HG03066 (cell line): Measurements from ENCODE around the gene SLC2A4RG.

Experiments used
- ATAC-seq: cut with Tn5 transposase; IDR thresholded peaks from one replicate; pipeline ENCODE4 v1.9.1; 2021; ENCODE audit warnings: low read depth; ENCODE audit not compliant: unreplicated experiment

The SLC2A4RG gene, protein sequence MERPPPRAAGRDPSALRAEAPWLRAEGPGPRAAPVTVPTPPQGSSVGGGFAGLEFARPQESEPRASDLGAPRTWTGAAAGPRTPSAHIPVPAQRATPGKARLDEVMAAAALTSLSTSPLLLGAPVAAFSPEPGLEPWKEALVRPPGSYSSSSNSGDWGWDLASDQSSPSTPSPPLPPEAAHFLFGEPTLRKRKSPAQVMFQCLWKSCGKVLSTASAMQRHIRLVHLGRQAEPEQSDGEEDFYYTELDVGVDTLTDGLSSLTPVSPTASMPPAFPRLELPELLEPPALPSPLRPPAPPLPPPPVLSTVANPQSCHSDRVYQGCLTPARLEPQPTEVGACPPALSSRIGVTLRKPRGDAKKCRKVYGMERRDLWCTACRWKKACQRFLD

DNA sequence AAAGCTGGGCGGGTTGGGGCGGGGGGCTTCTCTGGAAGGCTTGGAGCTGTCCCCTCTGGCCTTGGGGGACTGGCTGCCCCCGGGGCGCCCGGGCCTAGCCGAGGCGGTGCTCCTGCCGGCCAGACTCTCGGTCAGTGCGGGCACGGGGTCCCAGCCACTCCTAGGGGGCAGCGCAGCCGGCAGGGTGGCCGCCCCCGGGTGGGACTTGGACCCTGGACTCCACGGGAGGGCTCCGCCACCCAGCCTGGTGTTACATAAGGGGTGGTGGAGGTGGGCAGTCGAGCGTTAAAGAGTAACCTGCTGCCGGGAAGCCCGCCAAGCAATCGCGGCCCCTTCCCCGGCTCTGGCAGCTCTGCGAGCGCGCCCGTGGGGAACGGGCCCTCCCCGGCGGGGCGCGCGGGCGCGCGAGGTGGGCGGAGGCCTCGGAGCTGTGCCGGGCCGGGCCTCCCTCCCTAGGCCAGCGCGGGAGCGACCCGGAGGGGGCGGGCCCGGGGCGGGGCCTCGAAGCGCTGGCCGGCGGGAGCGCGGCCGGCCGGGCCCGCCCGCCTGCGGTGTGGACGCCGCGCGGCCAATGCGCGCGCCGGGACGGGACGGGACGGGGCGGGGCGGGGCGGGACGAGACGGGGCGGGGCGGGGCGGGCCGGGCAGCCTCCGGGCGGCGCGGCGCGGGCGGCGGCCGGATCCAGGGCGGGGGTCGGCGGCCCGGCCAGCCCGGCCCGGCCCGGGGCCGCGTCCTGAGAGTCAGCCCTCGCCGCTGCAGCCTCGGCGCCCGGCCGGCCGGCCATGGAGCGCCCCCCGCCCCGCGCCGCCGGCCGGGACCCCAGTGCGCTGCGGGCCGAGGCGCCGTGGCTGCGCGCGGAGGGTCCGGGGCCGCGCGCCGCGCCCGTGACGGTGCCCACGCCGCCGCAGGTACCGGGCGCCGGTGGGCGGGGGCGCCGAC is at the start of gene SLC2A4RG:
Gene SLC2A4RG, plus strand, starts transcription at position 647 of the 940 bp plus-strand sequence. Its CDS starts 137 bp downstream, at position 784.
- no peak for ATAC-seq

DNA sequence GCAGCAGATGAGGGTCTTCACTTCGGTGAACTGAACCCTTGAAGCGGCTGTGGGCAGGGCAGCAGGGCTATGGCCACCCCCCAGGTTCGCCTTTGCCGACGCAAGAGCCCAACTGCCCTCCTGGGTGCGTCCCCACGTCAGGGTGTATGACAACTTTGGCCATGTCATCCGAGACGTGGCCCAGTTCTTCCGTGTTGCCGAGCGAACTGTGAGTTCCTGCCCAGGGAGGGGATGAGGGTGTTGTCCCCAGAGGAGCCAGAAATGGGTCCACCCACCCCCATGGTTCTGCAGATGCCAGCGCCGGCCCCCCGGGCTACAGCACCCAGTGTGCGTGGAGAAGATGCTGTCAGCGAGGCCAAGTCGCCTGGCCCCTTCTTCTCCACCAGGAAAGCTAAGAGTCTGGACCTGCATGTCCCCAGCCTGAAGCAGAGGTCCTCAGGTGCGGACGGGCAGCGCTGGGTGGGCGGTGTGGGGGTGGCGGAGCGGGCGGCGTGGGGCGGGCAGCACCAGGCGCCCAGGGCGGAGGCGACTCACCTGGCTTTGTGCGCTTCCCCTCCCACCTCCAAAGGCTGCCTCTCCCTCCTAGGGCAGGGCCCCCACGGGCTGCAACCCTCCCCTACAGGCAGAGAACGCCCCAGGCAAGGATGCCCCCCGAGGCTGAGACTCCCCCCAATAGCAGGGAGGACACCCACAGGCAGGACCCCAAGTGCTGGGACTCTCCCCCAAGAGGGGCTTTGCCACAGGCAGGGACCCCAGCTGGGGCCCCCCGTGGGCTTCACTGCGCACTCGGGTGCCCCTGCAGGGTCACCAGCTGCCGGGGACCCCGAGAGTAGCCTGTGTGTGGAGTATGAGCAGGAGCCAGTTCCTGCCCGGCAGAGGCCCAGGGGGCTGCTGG is 49.3 kb upstream of the SLC2A4RG start:
- no peak for ATAC-seq

DNA sequence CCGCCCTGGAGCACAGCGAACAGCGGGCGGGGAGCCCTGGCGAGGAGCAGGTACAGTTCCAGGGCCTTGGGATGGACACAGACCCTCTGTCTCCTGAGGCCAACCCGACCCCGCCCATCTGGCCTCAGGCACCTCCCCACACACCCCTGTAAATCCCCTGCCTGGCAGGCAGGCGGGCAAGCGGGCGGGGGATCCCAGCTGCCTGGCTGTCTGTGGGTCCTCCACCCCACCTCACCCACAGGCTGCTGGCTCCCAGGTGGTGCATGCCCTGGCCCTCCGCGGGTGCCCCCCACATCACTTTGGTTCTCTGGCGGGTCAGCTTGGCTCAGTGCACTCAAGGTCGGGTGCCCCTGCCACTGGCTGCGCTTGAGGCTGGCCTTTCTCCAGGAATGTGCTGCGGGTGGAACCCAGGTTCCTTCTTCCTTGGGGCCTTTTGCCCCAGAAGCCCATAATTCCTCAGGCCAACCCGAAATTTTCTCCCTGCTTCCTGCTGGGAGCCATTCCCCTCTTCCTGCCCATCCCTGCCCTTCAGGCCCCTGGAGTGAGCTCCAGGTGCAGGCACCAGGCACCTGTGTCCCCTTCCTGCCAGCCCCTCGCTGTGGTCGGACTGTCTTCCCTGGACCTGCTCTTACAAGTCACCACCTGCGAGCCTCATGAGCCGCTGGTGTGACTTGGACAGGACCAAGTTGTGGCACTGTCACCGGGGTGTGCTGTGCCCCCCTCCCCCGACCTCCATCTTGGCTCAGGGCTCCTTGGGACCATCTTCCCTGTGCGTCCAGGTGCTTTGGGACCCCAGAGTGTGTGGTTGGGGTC is 48.5 kb upstream of the SLC2A4RG start:
- no peak for ATAC-seq

DNA sequence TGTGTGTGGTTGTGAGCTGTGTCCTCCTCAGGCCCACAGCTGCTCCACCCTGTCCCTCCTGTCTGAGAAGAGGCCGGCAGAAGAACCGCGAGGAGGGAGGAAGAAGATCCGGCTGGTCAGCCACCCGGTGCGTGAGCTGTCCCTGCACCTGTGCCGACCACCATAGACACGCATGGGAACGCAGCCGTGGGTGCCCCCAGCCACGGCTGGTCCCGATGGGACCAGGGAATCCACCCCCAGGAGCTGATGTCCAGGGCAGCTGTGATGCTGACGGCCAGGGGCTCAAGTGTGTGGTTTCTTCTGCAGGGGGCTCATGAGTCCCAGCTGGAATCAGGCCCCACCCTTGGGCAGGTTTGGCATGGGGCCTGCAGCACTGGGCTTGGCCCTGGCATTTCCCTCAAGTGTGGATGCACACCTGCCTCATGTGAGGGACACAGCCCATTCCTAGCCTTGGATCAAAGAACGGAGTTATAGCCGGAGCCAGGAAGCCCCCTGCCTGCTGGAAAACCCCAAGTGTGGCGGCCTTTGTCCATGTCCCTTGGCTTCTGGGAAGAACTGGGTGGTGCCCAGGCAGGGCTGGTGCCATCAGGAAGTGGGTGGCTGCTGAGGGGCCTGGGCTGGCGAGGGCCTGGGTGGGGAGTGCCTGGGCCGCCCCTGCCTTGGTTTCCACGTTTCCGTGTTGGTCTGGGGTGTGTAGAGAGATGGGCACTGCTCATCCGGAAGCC is 47.7 kb upstream of the SLC2A4RG start:
- ATAC-seq, result no peak

DNA sequence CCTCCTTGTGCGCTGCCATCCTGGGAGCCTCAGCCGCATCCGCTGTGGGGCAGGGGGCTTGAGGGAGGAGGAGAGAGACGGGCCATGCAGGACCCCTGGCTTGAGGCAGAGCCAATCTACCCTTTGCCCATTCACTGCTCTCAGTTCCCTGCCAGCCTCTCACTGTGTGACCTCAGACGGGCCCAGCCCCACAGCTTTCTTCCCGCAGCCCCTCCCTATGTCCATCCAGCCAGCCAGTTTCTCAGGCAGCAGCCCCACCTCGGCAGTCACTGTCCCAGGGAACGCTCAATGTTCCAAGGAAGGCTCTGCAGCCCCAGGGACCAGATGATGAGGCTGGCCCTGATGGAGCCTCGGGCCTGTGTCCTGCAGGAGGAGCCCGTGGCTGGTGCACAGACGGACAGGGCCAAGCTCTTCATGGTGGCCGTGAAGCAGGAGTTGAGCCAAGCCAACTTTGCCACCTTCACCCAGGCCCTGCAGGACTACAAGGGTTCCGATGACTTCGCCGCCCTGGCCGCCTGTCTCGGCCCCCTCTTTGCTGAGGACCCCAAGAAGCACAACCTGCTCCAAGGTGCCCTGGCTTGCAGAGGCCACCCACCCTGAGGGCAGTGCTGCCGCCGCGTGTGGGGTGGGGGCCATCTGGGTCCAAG is 47.0 kb upstream of the SLC2A4RG start:
- ATAC-seq, result no peak

DNA sequence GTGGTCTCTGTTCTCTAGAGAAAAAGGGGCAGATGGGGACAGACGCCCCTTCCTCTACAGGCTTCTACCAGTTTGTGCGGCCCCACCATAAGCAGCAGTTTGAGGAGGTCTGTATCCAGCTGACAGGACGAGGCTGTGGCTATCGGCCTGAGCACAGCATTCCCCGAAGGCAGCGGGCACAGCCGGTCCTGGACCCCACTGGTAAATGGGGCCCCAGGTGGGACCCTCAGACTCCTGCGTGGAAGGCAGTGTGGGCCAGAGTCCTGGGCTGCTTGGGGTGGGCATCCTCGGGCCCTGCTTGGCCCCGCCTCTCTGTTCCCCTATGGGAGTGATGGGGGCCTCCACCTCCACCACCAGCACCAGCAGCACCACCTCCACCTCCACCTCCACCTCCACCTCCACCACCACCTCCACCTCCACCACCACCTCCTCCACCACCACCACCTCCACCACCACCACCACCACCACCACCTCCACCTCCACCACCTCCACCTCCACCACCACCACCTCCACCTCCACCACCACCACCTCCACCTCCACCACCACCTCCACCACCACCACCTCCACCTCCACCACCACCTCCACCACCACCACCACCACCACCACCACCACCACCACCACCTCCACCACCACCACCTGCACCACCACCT is 46.4 kb upstream of the SLC2A4RG start:
- ATAC-seq, result no peak

DNA sequence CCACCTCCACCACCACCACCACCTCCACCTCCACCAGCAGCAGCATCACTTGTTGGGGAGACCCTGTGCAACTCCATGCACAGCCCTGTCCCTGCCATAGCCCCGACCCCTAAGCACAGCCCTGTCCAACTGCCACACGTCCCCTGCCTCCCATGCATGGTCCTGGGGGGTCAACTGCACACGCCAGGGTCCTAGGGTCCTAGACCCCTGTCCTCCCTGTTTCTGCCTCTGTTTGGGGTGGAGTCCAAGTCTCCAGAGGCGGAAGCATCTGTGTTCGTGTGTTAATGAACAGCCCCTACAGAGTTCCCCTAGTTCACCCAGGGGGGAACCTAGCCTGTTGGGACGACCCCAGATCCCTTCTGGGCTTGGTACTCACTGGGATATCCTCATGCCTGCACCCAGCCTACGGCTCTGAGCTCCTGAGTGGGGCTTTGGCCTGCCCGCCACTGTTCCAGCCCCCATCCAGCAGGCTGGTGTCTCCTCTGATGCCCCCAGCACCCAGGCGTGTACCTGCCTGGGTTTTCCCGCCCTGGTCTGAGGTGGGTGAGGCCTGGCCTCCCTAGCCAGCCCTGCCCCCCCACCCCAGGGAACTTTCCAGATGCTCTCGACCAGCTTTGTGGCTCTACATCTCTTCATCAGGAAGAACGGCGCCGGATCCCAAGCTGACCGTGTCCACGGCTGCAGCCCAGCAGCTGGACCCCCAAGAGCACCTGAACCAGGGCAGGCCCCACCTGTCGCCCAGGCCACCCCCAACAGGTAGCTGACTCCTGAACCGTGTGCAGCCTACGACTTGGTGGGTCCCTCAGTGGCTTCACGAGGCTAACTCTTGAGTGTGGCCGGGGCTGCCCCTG is 45.6 kb upstream of the SLC2A4RG start:
- no peak for ATAC-seq

DNA sequence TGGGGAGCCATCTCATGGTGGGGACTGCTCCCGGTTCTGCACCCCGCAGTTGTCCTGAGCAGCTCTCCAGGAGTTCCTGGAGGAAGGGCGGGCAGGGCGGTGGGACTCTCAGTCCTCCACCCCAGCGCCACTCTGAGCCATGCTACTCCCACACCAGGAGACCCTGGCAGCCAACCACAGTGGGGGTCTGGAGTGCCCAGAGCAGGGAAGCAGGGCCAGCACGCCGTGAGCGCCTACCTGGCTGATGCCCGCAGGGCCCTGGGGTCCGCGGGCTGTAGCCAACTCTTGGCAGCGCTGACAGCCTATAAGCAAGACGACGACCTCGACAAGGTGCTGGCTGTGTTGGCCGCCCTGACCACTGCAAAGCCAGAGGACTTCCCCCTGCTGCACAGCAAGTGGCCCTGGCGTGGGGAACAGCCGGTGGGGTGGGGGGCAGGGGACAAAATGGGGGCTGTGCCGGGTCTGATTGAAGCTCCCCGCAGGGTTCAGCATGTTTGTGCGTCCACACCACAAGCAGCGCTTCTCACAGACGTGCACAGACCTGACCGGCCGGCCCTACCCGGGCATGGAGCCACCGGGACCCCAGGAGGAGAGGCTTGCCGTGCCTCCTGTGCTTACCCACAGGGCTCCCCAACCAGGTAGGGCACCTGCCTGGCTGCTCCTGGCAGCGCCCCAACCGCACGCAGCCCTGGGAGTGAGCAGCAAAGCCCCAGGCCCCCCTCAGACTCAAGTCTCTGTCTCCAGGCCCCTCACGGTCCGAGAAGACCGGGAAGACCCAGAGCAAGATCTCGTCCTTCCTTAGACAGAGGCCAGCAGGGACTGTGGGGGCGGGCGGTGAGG is 44.8 kb upstream of the SLC2A4RG start:
- no peak for ATAC-seq

DNA sequence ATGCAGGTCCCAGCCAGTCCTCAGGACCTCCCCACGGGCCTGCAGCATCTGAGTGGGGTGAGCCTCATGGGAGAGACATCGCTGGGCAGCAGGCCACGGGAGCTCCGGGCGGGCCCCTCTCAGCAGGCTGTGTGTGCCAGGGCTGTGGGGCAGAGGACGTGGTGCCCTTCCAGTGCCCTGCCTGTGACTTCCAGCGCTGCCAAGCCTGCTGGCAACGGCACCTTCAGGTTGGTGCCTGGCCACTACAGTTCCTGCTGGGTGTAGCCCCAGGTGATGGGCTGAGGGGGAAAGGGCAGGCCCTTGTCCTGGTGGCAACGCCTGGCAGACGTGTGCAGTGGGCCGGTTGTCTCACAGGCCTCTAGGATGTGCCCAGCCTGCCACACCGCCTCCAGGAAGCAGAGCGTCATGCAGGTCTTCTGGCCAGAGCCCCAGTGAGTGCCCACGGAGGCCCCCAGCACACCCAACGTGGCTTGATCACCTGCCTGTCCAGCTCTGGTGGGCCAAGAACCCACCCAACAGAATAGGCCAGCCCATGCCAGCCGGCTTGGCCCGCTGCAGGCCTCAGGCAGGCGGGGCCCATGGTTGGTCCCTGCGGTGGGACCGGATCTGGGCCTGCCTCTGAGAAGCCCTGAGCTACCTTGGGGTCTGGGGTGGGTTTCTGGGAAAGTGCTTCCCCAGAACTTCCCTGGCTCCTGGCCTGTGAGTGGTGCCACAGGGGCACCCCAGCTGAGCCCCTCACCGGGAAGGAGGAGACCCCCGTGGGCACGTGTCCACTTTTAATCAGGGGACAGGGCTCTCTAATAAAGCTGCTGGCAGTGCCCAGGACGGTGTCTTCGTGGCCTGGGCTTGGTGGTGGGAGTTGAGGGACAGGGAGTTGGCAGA is 43.9 kb upstream of the SLC2A4RG start:
- no peak for ATAC-seq

DNA sequence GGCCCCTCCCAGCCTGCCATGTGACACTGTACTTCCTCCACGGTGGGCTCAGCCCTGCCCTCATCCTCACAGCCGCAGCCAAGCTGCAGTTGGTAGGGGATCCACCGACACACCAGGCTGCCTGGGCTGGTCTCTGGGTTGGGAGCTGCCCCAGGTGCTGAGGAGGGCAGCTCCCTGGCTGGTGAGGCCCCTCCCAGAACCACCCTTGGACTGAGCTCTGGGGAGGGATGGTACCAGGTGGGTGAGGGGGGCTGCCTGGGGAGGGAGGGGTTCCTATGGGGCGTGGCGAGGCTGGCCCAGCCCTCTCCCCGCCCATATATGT is 43.3 kb upstream of the SLC2A4RG start:
- ATAC-seq, result no peak

DNA sequence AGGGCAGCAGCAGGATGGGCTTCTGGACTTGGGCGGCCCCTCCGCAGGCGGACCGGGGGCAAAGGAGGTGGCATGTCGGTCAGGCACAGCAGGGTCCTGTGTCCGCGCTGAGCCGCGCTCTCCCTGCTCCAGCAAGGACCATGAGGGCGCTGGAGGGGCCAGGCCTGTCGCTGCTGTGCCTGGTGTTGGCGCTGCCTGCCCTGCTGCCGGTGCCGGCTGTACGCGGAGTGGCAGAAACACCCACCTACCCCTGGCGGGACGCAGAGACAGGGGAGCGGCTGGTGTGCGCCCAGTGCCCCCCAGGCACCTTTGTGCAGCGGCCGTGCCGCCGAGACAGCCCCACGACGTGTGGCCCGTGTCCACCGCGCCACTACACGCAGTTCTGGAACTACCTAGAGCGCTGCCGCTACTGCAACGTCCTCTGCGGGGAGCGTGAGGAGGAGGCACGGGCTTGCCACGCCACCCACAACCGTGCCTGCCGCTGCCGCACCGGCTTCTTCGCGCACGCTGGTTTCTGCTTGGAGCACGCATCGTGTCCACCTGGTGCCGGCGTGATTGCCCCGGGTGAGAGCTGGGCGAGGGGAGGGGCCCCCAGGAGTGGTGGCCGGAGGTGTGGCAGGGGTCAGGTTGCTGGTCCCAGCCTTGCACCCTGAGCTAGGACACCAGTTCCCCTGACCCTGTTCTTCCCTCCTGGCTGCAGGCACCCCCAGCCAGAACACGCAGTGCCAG is 42.8 kb upstream of the SLC2A4RG start, which contains the start of gene TNFRSF6B:
Gene TNFRSF6B, plus strand, starts transcription at position 25 of the 729 bp plus-strand sequence. Its CDS starts 116 bp downstream, at position 141.
- ATAC-seq, result no peak

DNA sequence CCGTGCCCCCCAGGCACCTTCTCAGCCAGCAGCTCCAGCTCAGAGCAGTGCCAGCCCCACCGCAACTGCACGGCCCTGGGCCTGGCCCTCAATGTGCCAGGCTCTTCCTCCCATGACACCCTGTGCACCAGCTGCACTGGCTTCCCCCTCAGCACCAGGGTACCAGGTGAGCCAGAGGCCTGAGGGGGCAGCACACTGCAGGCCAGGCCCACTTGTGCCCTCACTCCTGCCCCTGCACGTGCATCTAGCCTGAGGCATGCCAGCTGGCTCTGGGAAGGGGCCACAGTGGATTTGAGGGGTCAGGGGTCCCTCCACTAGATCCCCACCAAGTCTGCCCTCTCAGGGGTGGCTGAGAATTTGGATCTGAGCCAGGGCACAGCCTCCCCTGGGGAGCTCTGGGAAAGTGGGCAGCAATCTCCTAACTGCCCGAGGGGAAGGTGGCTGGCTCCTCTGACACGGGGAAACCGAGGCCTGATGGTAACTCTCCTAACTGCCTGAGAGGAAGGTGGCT is 42.2 kb upstream of the SLC2A4RG start:
- no peak for ATAC-seq

DNA sequence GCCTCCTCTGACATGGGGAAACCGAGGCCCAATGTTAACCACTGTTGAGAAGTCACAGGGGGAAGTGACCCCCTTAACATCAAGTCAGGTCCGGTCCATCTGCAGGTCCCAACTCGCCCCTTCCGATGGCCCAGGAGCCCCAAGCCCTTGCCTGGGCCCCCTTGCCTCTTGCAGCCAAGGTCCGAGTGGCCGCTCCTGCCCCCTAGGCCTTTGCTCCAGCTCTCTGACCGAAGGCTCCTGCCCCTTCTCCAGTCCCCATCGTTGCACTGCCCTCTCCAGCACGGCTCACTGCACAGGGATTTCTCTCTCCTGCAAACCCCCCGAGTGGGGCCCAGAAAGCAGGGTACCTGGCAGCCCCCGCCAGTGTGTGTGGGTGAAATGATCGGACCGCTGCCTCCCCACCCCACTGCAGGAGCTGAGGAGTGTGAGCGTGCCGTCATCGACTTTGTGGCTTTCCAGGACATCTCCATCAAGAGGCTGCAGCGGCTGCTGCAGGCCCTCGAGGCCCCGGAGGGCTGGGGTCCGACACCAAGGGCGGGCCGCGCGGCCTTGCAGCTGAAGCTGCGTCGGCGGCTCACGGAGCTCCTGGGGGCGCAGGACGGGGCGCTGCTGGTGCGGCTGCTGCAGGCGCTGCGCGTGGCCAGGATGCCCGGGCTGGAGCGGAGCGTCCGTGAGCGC is 41.6 kb upstream of the SLC2A4RG start:
- no peak for ATAC-seq
